ENCODE data around the gene PLCL1. TPM values are rescaled to one million over a fixed set of nuclear protein-coding genes. Genes with fewer than 3 reads are reported as not detected.

Gene PLCL1
- total RNA-seq, 1 experiment from 2014 or later = 0.07 TPM

DNA sequence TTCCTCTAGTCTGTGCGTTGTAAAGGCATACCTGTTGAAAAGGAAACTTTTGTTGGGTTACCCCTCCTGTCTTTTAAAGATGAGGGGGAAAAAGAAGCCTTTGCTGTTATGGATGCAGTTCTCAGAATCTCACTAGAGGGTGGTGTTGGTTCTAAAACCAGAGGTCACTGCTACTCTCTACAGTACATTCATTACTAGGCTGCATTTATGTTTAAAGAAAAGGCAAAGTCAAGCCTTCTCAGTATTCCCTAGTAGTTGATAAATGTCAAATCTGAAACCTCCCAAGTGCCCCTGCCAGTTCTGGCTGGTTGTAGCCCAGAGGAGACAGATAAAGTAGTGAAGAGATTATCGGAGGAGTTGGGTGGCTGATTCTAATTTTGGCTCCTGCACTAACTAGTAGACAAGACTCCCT lies 1.4 kb upstream of the PLCL1 start:
- ATAC-seq (peak; percentile 60), DNase-seq (ENCODE audit: low read depth, low spot score) (peak; percentile 45)
- intact Hi-C loops (cut with micrococcal nuclease) = loop anchor here (1.0 kb wide), 3 partner anchors 251 to 493 kb away; no protein-coding TSS in a partner anchor
- Histone ChIP-seq H2AFZ (ENCODE audit: low read depth, low read length, poor library complexity, severe bottlenecking) (no peak overlapping the region), H3K4me1 (ENCODE audit: control insufficient read depth in 1 of 2, insufficient read depth in 2 of 2, low read length in 2 of 2) (peaks cover 0 to 5% of the 10 kb centered on the region in 2 experiments; a peak in 1 of 4 replicates), H3K9me2 (ENCODE audit: insufficient read depth) (no peaks in the 10 kb centered on the region), H3K36me3 (ENCODE audit: control insufficient read depth in 1 of 2, insufficient read depth in 2 of 2, low read length in 2 of 2) (no peaks in the 10 kb centered on the region), H3K4me3 (replicated peaks in 1 of 2; ENCODE audit: low read depth in 1 of 2, low read length in 2 of 2) (no peak overlapping the region), H3K4me2 (ENCODE audit: low read length) (no peak overlapping the region), H3K9me3 (ENCODE audit: control insufficient read depth in 1 of 2, insufficient read depth in 1 of 2, low read depth in 1 of 2, low read length in 2 of 2) (no peaks in the 10 kb centered on the region), H3K27ac (ENCODE audit: low read depth, low read length) (no peak overlapping the region), H3K79me2 (ENCODE audit: insufficient read depth, low read length) (no peaks in the 10 kb centered on the region), H3K27me3 (ENCODE audit: insufficient read depth, low read length) (peaks cover 37% of the 10 kb centered on the region; the same call in 1 of the 2 replicates), H4K20me1 (ENCODE audit: insufficient read depth) (no peaks in the 10 kb centered on the region), H3K9ac (ENCODE audit: low read length) (no peak overlapping the region)
- BruUV-seq (replicated peaks) = no TSS peak
- POLR2A ChIA-PET = no interaction called here
- RAD21 ChIA-PET (ENCODE audit: low non-redundant PET in 1 of 2, low total read pairs in 2 of 2, uncharacterized antibody in 2 of 2, unreplicated experiment in 2 of 2) = no interaction called here
- TF ChIP-seq FOSL1 (IDR thresholded peaks at IDR 0.05; ENCODE audit: low read depth) = no peak
- peak; percentile 84 for TF ChIP-seq RAD21 (IDR thresholded peaks at IDR 0.05; ENCODE audit: low read depth)
- no peak for TF ChIP-seq SIN3A (IDR thresholded peaks at IDR 0.05; ENCODE audit: low read depth)
- TF ChIP-seq, protein P1, sequence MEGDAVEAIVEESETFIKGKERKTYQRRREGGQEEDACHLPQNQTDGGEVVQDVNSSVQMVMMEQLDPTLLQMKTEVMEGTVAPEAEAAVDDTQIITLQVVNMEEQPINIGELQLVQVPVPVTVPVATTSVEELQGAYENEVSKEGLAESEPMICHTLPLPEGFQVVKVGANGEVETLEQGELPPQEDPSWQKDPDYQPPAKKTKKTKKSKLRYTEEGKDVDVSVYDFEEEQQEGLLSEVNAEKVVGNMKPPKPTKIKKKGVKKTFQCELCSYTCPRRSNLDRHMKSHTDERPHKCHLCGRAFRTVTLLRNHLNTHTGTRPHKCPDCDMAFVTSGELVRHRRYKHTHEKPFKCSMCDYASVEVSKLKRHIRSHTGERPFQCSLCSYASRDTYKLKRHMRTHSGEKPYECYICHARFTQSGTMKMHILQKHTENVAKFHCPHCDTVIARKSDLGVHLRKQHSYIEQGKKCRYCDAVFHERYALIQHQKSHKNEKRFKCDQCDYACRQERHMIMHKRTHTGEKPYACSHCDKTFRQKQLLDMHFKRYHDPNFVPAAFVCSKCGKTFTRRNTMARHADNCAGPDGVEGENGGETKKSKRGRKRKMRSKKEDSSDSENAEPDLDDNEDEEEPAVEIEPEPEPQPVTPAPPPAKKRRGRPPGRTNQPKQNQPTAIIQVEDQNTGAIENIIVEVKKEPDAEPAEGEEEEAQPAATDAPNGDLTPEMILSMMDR (IDR thresholded peaks at IDR 0.05 in 2 of 3, conservative IDR thresholded peaks at IDR 0.05 in 1 of 3; ENCODE audit: borderline replicate concordance in 1 of 3, insufficient read depth in 1 of 3, low read depth in 2 of 3, low read length in 2 of 3) = peak; percentile 63 to 76 (median 64)
- TF ChIP-seq, protein P2, sequence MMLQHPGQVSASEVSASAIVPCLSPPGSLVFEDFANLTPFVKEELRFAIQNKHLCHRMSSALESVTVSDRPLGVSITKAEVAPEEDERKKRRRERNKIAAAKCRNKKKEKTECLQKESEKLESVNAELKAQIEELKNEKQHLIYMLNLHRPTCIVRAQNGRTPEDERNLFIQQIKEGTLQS (IDR thresholded peaks at IDR 0.05) = no peak
- CTCF ChIA-PET = no interaction called here

Data from HCT116 (cell line).